ENCODE measurements around the gene CLCN7. TPM values are rescaled to one million over a fixed set of nuclear protein-coding genes. Genes with fewer than 3 reads are reported as not detected.

The CLCN7 gene
- polyA plus RNA-seq, 3 donors = 37.4 to 249 (median 56.5) TPM

DNA sequence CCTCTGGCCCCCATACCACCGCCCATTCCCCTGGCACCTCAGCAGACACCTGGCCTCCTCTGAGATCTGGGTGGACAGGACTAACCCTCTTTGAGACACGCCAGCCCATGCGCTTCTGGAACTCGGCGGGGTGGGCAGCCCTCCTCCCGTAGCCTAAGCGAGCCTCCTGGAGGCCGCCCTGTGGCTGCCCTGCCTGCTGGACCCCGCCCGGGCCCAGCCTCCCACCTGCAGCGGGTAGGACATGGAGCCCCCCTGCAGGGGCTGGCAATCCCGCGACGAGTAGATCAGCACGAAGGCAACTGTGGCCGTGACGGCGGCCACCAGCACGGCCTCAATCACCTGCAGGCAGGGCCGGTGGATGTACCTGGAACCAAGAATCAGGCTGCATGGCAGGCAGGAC lies 22.3 kb downstream of the CLCN7 start:
- Histone ChIP-seq H3K27ac (ENCODE audit: low read depth in 1 of 2, low read length in 2 of 2) (no peak overlapping the region), H3K9ac (ENCODE audit: insufficient read depth, low read length, poor library complexity, severe bottlenecking) (no peak overlapping the region), H2AFZ (ENCODE audit: insufficient read depth, low read depth, low read length, poor library complexity, severe bottlenecking) (no peak overlapping the region), H3K4me2 (replicated peaks; ENCODE audit: extremely low read depth, low read length, poor library complexity, severe bottlenecking) (no peak overlapping the region), H3K4me1 (ENCODE audit: control insufficient read depth in 1 of 2, insufficient read depth in 2 of 2, low read length in 2 of 2) (no peaks in the 10 kb centered on the region), H3K27me3 (ENCODE audit: control insufficient read depth in 2 of 2, insufficient read depth in 2 of 2, low read length in 2 of 2) (no peaks in the 10 kb centered on the region), H3K79me2 (ENCODE audit: insufficient read depth, low read length) (no peaks in the 10 kb centered on the region), H3K36me3 (replicated peaks in 1 of 2; ENCODE audit: control insufficient read depth in 1 of 2, insufficient read depth in 2 of 2, low read length in 2 of 2) (peaks cover 93 to 100% of the 10 kb centered on the region in 2 donors), H3K4me3 (replicated peaks in 1 of 3; ENCODE audit: low read depth in 2 of 3, low read length in 3 of 3) (no peak overlapping the region), H3K9me3 (replicated peaks in 1 of 2; ENCODE audit: control insufficient read depth in 1 of 2, insufficient read depth in 1 of 2, low read length in 2 of 2) (no peaks in the 10 kb centered on the region), H4K20me1 (ENCODE audit: insufficient read depth, low read length) (peaks cover 44% of the 10 kb centered on the region)
- H3K4me1 Mint-ChIP-seq = no peaks in the 10 kb centered on the region
- peak overlapping the region in 1 of 7 donors; percentile 60 for H3K27ac Mint-ChIP-seq
- peaks cover 69 to 95% of the 10 kb centered on the region in 2 donors for H3K36me3 Mint-ChIP-seq
- TF ChIP-seq, protein P1, sequence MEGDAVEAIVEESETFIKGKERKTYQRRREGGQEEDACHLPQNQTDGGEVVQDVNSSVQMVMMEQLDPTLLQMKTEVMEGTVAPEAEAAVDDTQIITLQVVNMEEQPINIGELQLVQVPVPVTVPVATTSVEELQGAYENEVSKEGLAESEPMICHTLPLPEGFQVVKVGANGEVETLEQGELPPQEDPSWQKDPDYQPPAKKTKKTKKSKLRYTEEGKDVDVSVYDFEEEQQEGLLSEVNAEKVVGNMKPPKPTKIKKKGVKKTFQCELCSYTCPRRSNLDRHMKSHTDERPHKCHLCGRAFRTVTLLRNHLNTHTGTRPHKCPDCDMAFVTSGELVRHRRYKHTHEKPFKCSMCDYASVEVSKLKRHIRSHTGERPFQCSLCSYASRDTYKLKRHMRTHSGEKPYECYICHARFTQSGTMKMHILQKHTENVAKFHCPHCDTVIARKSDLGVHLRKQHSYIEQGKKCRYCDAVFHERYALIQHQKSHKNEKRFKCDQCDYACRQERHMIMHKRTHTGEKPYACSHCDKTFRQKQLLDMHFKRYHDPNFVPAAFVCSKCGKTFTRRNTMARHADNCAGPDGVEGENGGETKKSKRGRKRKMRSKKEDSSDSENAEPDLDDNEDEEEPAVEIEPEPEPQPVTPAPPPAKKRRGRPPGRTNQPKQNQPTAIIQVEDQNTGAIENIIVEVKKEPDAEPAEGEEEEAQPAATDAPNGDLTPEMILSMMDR (IDR thresholded peaks at IDR 0.05) = no peak
- intact Hi-C loops (cut with micrococcal nuclease) = loop anchor here in 1 of 2 donors (10.0 kb wide), 1 partner anchor 52 kb away; no protein-coding TSS in a partner anchor
- H3K4me3 Mint-ChIP-seq = no peak overlapping the region
- H3K9me3 Mint-ChIP-seq = no peaks in the 10 kb centered on the region
- DNase-seq = no peak
- 98% methylated on average over 19 of the region's 20 CpGs for WGBS (ENCODE audit: insufficient coverage)
- H3K27me3 Mint-ChIP-seq (ENCODE audit: low read depth in 3 of 3) = peaks cover 0 to 1% (median 0%) of the 10 kb centered on the region in 3 donors

DNA sequence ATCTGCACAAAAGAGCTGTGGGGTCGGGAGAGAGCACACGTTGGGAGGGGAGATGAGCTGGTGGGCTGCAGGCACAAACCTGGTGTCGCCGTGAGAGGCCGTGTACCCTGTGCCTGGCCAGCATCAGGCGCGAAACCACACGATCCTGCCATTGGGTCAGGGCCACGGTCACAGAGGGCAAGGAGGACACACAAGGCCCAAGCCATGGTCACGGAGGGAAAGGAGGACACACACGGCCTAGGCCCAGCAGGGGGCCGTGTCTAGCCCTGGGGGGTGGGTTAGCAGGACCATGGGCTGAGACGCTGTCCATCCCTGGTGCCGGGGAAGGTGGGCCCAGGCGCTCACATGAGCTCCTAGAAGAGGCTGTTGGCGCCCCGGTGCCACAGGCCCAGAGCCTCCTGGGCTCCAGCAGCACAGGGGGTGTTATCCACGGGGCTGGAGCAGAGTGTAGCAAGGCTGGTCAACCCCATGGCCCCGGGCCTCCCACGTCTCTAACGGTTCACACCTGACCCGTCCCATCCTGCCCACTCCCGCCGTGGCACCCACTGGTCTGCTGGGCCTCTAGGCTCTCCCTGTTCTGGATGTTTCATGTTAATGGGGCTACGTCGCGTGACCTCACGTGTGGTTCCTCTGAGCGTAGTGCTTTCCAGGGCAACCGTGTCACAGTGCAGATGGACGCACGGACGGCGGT lies 23.0 kb downstream of the CLCN7 start:
- no peak overlapping the region for H3K9ac ChIP-seq (ENCODE audit: insufficient read depth, low read length, poor library complexity, severe bottlenecking)

More for the DNA sequence above, 23.0 kb downstream of the CLCN7 start:
- Histone ChIP-seq H3K4me3 (replicated peaks in 1 of 3; ENCODE audit: low read depth in 2 of 3, low read length in 3 of 3) (no peak overlapping the region), H3K9me3 (replicated peaks in 1 of 2; ENCODE audit: control insufficient read depth in 1 of 2, insufficient read depth in 1 of 2, low read length in 2 of 2) (no peaks in the 10 kb centered on the region), H3K36me3 (replicated peaks in 1 of 2; ENCODE audit: control insufficient read depth in 1 of 2, insufficient read depth in 2 of 2, low read length in 2 of 2) (peaks cover 95 to 100% of the 10 kb centered on the region in 2 donors), H3K79me2 (ENCODE audit: insufficient read depth, low read length) (no peaks in the 10 kb centered on the region), H3K27me3 (ENCODE audit: control insufficient read depth in 2 of 2, insufficient read depth in 2 of 2, low read length in 2 of 2) (no peaks in the 10 kb centered on the region), H2AFZ (ENCODE audit: insufficient read depth, low read depth, low read length, poor library complexity, severe bottlenecking) (no peak overlapping the region), H3K4me2 (replicated peaks; ENCODE audit: extremely low read depth, low read length, poor library complexity, severe bottlenecking) (no peak overlapping the region), H3K27ac (ENCODE audit: low read depth in 1 of 2, low read length in 2 of 2) (no peak overlapping the region), H3K4me1 (ENCODE audit: control insufficient read depth in 1 of 2, insufficient read depth in 2 of 2, low read length in 2 of 2) (no peaks in the 10 kb centered on the region), H4K20me1 (ENCODE audit: insufficient read depth, low read length) (peaks cover 45% of the 10 kb centered on the region)
- 98% methylated on average over 32 of the region's 34 CpGs for WGBS (ENCODE audit: insufficient coverage)
- peaks cover 0 to 1% (median 0%) of the 10 kb centered on the region in 3 donors for H3K27me3 Mint-ChIP-seq (ENCODE audit: low read depth in 3 of 3)
- TF ChIP-seq, protein P1 (IDR thresholded peaks at IDR 0.05) = no peak
- peak overlapping the region in 5 of 7 donors; percentile 42 to 82 (median 60) for H3K27ac Mint-ChIP-seq
- H3K4me3 Mint-ChIP-seq = no peak overlapping the region
- no peaks in the 10 kb centered on the region for H3K9me3 Mint-ChIP-seq
- H3K36me3 Mint-ChIP-seq = peaks cover 68 to 89% of the 10 kb centered on the region in 2 donors
- DNase-seq = no peak
- intact Hi-C loops (cut with micrococcal nuclease) = loop anchor here in 1 of 2 donors (10.0 kb wide), 1 partner anchor 53 kb away; no protein-coding TSS in a partner anchor
- no peaks in the 10 kb centered on the region for H3K4me1 Mint-ChIP-seq

Data from CD14-positive monocyte (primary cell).